ENCODE results near the gene NXF3. TPM values are rescaled to one million over a fixed set of nuclear protein-coding genes. Genes with fewer than 3 reads are reported as not detected.
"Not testable (repeated sequence)": the region's sequence is repeated elsewhere in the genome, so short reads cannot be mapped to it uniquely, and the experiment has no call there.

The NXF3 gene
- total RNA-seq, result not detected

- H3K4me1 Mint-ChIP-seq (ENCODE audit: low read depth in 2 of 2), result no peaks in the 10 kb centered on the region
- H3K27ac Mint-ChIP-seq, result no peak within 1 kb of the TSS
- no peak within 1 kb of the TSS for H3K4me3 Mint-ChIP-seq
- ATAC-seq, result no peak
- no peaks in the 10 kb centered on the region for H3K9me3 Mint-ChIP-seq
- H3K27me3 Mint-ChIP-seq, result peaks cover 0 to 9% of the 10 kb centered on the region in 2 donors
- H3K36me3 Mint-ChIP-seq, result no peaks in the 10 kb centered on the region
- no peak for DNase-seq (ENCODE audit: low spot score)
Observed at GRCh38 chrX:103092942-103093341, at the start of gene NXF3. NXF3 (minus strand) TSS chrX:103093143; CDS start chrX:103093023, 120 bp downstream.

- H3K9me3 Mint-ChIP-seq; H3K4me3 Mint-ChIP-seq; H3K27me3 Mint-ChIP-seq; H3K4me1 Mint-ChIP-seq (ENCODE audit: low read depth in 2 of 2); H3K36me3 Mint-ChIP-seq; H3K27ac Mint-ChIP-seq; ATAC-seq; DNase-seq (ENCODE audit: low spot score): not testable (repeated sequence)
Observed at GRCh38 chrX:103136528-103136927, 43.6 kb upstream of the NXF3 start.

GRCh38 chrX:103124284-103124683 lies 31.3 kb upstream of the NXF3 start:
- H3K4me3 Mint-ChIP-seq, result no peak overlapping the region
- DNase-seq (ENCODE audit: low spot score) (no peak), ATAC-seq (no peak)
- no peaks in the 10 kb centered on the region for H3K9me3 Mint-ChIP-seq
- no peaks in the 10 kb centered on the region for H3K36me3 Mint-ChIP-seq
- H3K27ac Mint-ChIP-seq, result no peak overlapping the region
- no peaks in the 10 kb centered on the region for H3K4me1 Mint-ChIP-seq (ENCODE audit: low read depth in 2 of 2)
- peaks cover 0 to 9% of the 10 kb centered on the region in 2 donors for H3K27me3 Mint-ChIP-seq

GRCh38 chrX:103120748-103121147 lies 27.8 kb upstream of the NXF3 start:
- no peak overlapping the region for H3K4me3 Mint-ChIP-seq
- H3K4me1 Mint-ChIP-seq (ENCODE audit: low read depth in 2 of 2), result no peaks in the 10 kb centered on the region
- no peaks in the 10 kb centered on the region for H3K36me3 Mint-ChIP-seq

GRCh38 chrX:103116970-103117369 lies 24.0 kb upstream of the NXF3 start:
- not testable (repeated sequence) for H3K4me1 Mint-ChIP-seq (ENCODE audit: low read depth in 2 of 2); H3K36me3 Mint-ChIP-seq; H3K27me3 Mint-ChIP-seq; H3K4me3 Mint-ChIP-seq; ATAC-seq; H3K27ac Mint-ChIP-seq; H3K9me3 Mint-ChIP-seq; DNase-seq (ENCODE audit: low spot score)

More at GRCh38 chrX:103120748-103121147, 27.8 kb upstream of the NXF3 start:
- no peak for ATAC-seq
- Mint-ChIP-seq H3K27me3 (peaks cover 0 to 6% of the 10 kb centered on the region in 2 donors), H3K27ac (no peak overlapping the region), H3K9me3 (no peaks in the 10 kb centered on the region)
- no peak for DNase-seq (ENCODE audit: low spot score)

- H3K27ac Mint-ChIP-seq; H3K9me3 Mint-ChIP-seq; H3K4me3 Mint-ChIP-seq; DNase-seq (ENCODE audit: low spot score); H3K27me3 Mint-ChIP-seq; ATAC-seq; H3K36me3 Mint-ChIP-seq; H3K4me1 Mint-ChIP-seq (ENCODE audit: low read depth in 2 of 2): not testable (repeated sequence)
Observed at GRCh38 chrX:103109497-103109896, 16.6 kb upstream of the NXF3 start.

- Mint-ChIP-seq H3K36me3 (no peaks in the 10 kb centered on the region), H3K27ac (no peak overlapping the region), H3K27me3 (no peaks in the 10 kb centered on the region), H3K4me1 (ENCODE audit: low read depth in 2 of 2) (no peaks in the 10 kb centered on the region), H3K4me3 (no peak overlapping the region), H3K9me3 (peaks cover 6% of the 10 kb centered on the region)
- ATAC-seq (no peak), DNase-seq (ENCODE audit: low spot score) (no peak)
Observed at GRCh38 chrX:103107836-103108235, 14.9 kb upstream of the NXF3 start.

- ATAC-seq; H3K4me3 Mint-ChIP-seq; H3K36me3 Mint-ChIP-seq; H3K27ac Mint-ChIP-seq; H3K9me3 Mint-ChIP-seq; H3K27me3 Mint-ChIP-seq; H3K4me1 Mint-ChIP-seq (ENCODE audit: low read depth in 2 of 2); DNase-seq (ENCODE audit: low spot score): not testable (repeated sequence)
Observed at GRCh38 chrX:103107227-103107737, 14.3 kb upstream of the NXF3 start.

GRCh38 chrX:103104370-103104769 lies 11.4 kb upstream of the NXF3 start:
- not testable (repeated sequence) for H3K4me3 Mint-ChIP-seq; H3K27me3 Mint-ChIP-seq; H3K36me3 Mint-ChIP-seq; H3K27ac Mint-ChIP-seq; DNase-seq (ENCODE audit: low spot score); ATAC-seq; H3K9me3 Mint-ChIP-seq; H3K4me1 Mint-ChIP-seq (ENCODE audit: low read depth in 2 of 2)

- H3K4me3 Mint-ChIP-seq; H3K27me3 Mint-ChIP-seq; ATAC-seq; H3K4me1 Mint-ChIP-seq (ENCODE audit: low read depth in 2 of 2); H3K36me3 Mint-ChIP-seq; H3K9me3 Mint-ChIP-seq; DNase-seq (ENCODE audit: low spot score); H3K27ac Mint-ChIP-seq: not testable (repeated sequence)
Observed at GRCh38 chrX:103103866-103104265, 10.9 kb upstream of the NXF3 start.

GRCh38 chrX:103101299-103102042 lies 8.5 kb upstream of the NXF3 start:
- Mint-ChIP-seq H3K9me3 (no peaks in the 10 kb centered on the region), H3K27me3 (peaks cover 0 to 10% of the 10 kb centered on the region in 2 donors), H3K27ac (no peak overlapping the region), H3K4me1 (ENCODE audit: low read depth in 2 of 2) (no peaks in the 10 kb centered on the region), H3K36me3 (no peaks in the 10 kb centered on the region), H3K4me3 (no peak overlapping the region)
- ATAC-seq, result no peak
- no peak for DNase-seq (ENCODE audit: low spot score)

- ATAC-seq (no peak), DNase-seq (ENCODE audit: low spot score) (no peak)
- Mint-ChIP-seq H3K4me3 (no peak overlapping the region), H3K36me3 (no peaks in the 10 kb centered on the region), H3K27me3 (peaks cover 0 to 10% of the 10 kb centered on the region in 2 donors), H3K27ac (no peak overlapping the region), H3K4me1 (ENCODE audit: low read depth in 2 of 2) (no peaks in the 10 kb centered on the region), H3K9me3 (no peaks in the 10 kb centered on the region)
Observed at GRCh38 chrX:103100484-103100883, 7.5 kb upstream of the NXF3 start.

GRCh38 chrX:103099691-103100090 lies 6.7 kb upstream of the NXF3 start:
- no peak for ATAC-seq
- DNase-seq (ENCODE audit: low spot score), result no peak
- peaks cover 0 to 10% of the 10 kb centered on the region in 2 donors for H3K27me3 Mint-ChIP-seq
- H3K27ac Mint-ChIP-seq, result no peak overlapping the region
- no peaks in the 10 kb centered on the region for H3K36me3 Mint-ChIP-seq
- no peaks in the 10 kb centered on the region for H3K4me1 Mint-ChIP-seq (ENCODE audit: low read depth in 2 of 2)
- no peaks in the 10 kb centered on the region for H3K9me3 Mint-ChIP-seq
- no peak overlapping the region for H3K4me3 Mint-ChIP-seq

- Mint-ChIP-seq H3K4me3 (no peak overlapping the region), H3K4me1 (ENCODE audit: low read depth in 2 of 2) (no peaks in the 10 kb centered on the region), H3K36me3 (no peaks in the 10 kb centered on the region), H3K9me3 (no peaks in the 10 kb centered on the region), H3K27me3 (peaks cover 0 to 10% of the 10 kb centered on the region in 2 donors), H3K27ac (no peak overlapping the region)
- ATAC-seq (no peak), DNase-seq (ENCODE audit: low spot score) (no peak)
Observed at GRCh38 chrX:103098488-103098887, 5.5 kb upstream of the NXF3 start.

GRCh38 chrX:103081051-103081450 lies 11.9 kb downstream of the NXF3 start:
- ATAC-seq (no peak), DNase-seq (ENCODE audit: low spot score) (no peak)
- Mint-ChIP-seq H3K27me3 (peaks cover 0 to 7% of the 10 kb centered on the region in 2 donors), H3K4me1 (ENCODE audit: low read depth in 2 of 2) (no peaks in the 10 kb centered on the region), H3K9me3 (no peaks in the 10 kb centered on the region), H3K4me3 (no peak overlapping the region), H3K36me3 (no peaks in the 10 kb centered on the region), H3K27ac (no peak overlapping the region)
